ENCODE measurements around the gene ENTPD6. TPM values are rescaled to one million over a fixed set of nuclear protein-coding genes. Genes with fewer than 3 reads are reported as not detected.
A peak's percentile ranks its signal among the peaks of the same experiment; 100 is the strongest.
"Not testable (repeated sequence)": the region's sequence is repeated elsewhere in the genome, so short reads cannot be mapped to it uniquely, and the experiment has no call there.

Gene ENTPD6
- polyA plus RNA-seq (ENCODE audit: insufficient read depth in 1 of 5, insufficient read length in 5 of 5, low replicate concordance in 1 of 5), result 10 to 100 TPM; 41.5 to 57.3 (median 43.3) TPM
- long read RNA-seq, donor 1, partial matches to known transcripts, result 0 of 7 reads
- long read RNA-seq, donor 1, other reads (novel, unspliced or antisense), result 0 of 7 reads
- long read RNA-seq, donor 2, partial matches to known transcripts, result 0 of 1 reads
- long read RNA-seq, donor 2, other reads (novel, unspliced or antisense), result 0 of 1 reads
- long read RNA-seq, donor 3, partial matches to known transcripts, result 10 of 14 reads
- long read RNA-seq, donor 3, other reads (novel, unspliced or antisense), result 0 of 14 reads
- long read RNA-seq, donor 4, partial matches to known transcripts, result 0 of 2 reads
- long read RNA-seq, donor 4, other reads (novel, unspliced or antisense), result 0 of 2 reads
- long read RNA-seq, donor 5, partial matches to known transcripts, result 0 of 3 reads
- long read RNA-seq, donor 5, other reads (novel, unspliced or antisense), result 0 of 3 reads
- long read RNA-seq, donor 6, partial matches to known transcripts, result 0 of 8 reads
- long read RNA-seq, donor 6, other reads (novel, unspliced or antisense), result 0 of 8 reads
- long read RNA-seq, donor 7, partial matches to known transcripts, result 0 of 6 reads
- long read RNA-seq, donor 7, other reads (novel, unspliced or antisense), result 0 of 6 reads
- long read RNA-seq, donor 8, partial matches to known transcripts, result 0 of 2 reads
- long read RNA-seq, donor 8, other reads (novel, unspliced or antisense), result 0 of 2 reads

DNA sequence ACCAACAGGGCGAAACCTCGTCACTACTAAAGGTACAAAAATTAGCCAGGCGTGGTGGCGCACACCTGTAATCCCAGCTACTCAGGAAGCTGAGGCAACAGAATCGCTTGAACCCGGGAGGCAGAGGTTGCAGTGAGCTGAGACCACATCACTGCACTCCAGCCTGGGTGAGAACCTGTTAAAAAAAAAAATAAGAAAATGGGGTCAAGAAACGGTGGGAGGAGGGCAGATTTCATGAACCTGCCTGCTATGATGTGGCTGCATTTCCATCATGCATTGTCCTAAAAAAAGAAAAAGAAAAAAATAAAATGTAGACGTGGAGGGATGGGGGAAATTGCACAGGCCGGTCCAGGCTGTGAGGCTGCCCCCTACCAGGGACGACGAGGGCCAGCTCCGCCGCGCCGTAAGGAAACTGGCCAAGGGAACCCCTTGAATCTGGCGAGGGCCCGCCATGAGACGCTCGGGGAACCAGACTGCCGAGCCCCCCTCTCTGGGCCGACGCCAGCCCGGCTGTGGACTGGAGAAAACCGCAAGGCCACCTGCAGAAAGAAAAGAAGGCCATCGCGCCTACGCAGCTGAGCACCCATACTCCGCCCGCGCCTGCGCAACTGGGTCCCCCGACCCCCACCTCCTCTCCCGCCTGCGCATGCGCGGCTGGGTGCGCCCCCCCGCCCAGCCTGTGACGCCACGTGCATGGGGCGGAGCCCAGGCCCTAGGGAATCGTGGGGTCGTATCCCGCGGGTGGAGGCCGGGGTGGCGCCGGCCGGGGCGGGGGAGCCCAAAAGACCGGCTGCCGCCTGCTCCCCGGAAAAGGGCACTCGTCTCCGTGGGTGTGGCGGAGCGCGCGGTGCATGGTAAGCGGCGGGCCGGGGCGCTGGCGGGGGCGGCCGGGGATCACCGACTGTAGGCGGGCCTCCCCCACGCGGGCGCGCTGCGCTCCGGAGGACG, at the start of gene ENTPD6:
Gene ENTPD6 (plus strand): TSS at position 699 of the 948 bp plus-strand sequence. CDS start 10,825 bp downstream, outside the sequence.
- peak; percentile 91 to 92 for DNase-seq

DNA sequence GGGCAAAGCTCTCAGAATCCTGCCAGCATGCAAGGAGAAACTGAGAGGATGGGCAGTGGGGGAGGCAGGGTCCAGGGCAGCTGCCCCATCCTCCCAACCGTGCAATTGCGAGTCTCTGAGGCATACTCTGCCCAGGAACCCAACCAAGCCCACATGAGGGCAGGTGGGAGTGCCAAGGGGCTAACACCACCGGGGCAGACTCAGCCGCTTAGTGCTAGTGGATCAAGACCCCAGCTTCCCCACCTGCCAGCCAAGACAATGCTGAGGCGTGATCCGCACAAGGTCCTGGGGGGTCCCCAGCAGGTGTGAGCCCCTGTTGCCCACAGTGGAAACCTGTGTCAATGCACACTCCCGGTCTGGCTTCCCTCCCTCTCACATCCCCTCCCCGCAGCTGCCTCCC, 48.5 kb upstream of the ENTPD6 start:
- no peak for DNase-seq

DNA sequence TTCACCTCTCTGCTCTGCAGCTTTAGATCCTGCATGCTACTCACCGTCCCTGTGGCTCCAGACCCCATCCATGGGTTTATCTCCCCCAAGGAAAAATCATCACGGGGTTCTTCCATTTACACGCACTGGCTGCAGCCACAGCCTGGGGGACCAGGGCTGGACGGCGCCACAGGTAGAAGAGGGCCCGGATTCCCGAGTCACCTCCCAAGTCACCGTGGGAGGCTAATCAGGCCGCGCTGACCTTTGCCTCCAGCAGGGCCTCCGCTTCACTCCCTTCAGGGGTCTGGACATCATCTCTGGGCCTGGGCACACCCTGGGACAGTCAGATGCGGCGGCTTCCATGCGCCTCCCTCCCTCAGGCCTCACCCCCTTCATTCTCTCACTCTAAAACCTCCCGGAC, 47.8 kb upstream of the ENTPD6 start:
- DNase-seq, result no peak

DNA sequence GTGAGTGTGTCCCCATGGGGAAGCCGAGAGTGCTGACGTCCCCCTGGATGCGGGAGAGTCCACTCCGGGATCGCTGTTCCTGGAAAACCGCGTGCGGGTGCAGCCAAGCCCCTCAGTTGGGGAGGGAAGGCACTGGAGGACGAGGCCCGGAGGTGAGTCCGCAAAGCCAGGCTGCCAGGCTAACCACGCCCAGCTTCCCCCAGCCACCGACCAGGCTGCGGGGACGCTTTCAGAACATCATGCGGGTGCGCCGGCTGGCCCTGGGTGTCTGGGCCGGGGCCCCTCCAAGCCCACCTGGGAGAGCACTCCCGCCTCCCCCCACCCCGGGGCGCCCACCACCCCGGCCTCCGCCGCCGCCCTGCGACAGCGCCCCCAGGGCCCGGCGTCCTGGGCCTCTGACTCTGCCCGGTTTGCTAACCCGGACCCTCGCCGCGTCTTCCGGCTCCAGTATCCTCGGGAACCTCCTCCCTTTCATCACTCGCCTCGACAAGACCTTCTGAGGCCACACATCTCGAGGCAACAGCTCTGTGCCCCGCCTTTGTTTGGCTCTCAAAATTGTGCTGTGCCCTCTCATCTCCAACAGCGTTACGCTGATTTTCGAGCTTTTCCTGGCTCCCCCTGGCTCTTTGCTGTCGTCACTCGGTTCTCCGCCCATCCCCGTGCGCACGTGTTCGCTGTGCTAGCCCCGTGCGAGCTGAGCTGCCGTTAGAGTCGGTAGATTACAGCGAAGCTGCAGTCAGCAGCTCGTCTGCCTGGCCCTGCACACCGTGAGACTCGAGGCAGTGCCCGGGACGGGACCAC, 47.1 kb upstream of the ENTPD6 start:
- peak; percentile 30 to 44 for DNase-seq

DNA sequence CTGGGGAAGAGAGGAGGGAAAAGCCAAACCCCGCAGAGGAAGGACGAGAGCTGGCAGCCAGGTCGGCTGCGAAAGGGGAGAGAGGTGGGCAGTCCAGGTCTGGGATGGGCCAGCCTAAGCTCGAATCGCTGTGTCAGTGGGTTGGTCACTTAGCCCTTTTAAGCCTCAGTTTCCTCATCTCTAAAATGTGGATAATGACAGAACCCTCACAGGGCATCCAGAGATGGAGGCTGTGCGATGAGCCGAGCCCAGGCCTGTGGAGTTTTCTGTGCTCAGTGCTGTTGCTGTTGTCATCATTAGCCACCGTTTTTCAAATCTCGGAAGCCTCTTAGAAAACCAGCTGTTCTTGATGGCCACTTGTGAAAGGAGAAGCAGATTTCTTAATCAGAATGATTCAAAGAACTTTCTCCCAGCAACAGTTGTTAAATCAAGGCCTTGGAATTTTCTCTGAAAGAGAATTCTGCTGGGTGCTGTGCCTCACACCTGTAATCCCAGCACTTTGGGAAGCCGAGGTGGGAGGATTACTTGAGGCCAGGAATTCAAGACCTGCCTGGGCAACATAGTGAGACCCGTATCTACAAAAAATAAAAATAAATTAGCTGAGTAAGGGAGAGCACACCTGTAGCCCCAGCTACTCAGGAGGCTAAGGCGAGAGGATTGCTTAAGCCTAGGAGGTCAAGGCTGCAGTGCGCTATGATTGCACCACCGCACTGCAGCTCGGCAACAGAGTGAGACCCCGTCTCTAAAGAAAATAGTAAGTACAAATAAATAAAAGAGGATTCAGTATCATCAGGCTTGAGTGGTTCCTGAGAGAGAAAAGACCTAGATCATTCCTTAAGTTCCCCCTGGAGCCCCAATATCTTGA, 46.3 kb upstream of the ENTPD6 start:
- no peak for DNase-seq

DNA sequence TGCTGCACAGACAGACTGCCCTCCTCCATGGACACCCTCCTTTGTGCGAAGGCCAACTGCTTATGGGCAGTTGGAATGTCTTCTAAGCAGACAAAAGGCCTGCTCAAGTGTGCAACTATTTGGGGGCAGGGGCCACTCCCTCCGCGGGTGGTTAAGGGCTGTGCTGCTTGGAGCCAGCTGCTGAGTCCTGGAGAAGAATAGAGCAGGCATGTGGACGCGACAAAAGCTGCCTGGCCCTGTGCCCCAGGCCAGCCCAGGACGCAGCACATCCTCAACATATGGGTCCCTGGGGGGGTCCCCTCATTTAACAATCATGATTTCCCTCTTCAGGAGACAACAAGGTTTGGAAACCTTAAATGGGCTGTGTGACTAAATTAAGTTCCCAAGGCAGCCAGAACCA, 45.5 kb upstream of the ENTPD6 start:
- no peak for DNase-seq

DNA sequence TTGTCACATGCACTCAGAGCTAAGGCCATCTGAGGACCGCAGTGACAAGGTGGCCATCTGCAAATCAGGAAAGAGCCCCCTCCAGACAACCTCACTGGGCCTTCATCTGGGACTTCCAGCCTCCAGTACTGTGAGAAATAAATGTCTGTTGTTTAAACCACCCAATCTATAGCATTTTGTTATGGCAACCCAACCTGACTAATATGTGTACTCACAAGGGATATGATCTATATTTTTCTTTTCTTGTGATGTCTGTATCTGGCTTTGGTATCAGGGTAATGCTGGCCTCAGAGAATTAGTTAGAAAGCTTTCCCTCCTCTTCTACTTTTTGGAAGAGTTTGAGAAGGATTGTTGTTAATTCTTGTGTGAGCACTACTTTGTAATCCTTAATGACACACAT, 37.5 kb upstream of the ENTPD6 start:
- DNase-seq, result no peak

DNA sequence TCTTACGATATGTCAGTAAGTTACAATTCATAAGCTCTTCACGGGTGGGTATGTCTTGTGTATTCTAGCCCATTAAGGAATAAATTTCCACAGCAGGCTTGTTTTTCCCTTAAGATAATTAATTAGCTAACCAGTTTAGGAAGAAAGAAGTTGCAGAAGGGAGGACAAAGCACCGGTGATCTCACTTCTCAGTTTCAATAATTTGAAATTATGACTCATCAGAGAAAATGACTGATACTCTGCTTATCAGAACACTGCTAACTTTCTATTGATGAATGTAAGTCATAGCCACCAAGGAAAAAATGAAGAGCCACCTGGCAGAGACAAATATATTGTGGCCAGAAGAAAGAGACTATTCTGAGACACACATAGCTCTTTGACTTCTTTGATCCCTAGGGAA, 35.0 kb upstream of the ENTPD6 start:
- DNase-seq, result no peak

DNA sequence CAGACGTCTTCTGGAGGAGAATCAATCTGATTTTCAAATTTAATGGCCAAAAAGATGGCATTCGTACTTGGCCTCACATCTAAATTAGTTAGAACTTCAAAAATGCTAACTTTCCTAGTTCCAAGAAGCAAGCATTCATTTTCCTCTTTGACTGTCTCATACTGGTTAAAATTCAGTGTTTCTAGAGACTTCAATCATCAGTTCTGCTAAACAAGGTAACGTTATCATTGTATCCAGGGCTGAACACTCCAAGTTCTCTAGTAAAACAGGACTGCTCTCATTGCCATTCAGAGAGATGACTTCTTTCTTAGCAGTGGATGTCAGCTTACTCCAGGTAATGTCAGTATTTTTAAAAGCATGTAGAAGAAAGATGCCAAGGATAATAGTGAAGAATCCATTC, 34.6 kb upstream of the ENTPD6 start:
- DNase-seq, result no peak

DNA sequence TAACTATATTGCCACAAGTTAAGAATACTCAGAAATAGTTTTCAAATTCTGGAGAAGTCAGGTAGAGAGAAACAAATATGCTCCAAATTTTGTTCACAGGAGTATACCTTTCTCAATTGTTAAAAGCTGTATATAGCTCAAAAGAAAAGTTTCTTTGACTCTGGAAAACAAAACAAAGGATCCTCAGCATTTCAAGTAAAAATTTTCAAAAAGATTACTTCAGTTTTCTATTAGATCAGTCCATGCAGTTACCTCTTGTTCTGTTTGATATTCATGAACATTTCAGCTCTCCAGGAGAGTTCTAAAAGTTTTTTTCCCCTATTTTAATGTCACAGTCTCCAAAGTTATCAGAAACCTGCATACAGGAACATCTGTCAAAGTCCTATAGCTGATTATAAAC, 30.4 kb upstream of the ENTPD6 start:
- DNase-seq, result no peak

DNA sequence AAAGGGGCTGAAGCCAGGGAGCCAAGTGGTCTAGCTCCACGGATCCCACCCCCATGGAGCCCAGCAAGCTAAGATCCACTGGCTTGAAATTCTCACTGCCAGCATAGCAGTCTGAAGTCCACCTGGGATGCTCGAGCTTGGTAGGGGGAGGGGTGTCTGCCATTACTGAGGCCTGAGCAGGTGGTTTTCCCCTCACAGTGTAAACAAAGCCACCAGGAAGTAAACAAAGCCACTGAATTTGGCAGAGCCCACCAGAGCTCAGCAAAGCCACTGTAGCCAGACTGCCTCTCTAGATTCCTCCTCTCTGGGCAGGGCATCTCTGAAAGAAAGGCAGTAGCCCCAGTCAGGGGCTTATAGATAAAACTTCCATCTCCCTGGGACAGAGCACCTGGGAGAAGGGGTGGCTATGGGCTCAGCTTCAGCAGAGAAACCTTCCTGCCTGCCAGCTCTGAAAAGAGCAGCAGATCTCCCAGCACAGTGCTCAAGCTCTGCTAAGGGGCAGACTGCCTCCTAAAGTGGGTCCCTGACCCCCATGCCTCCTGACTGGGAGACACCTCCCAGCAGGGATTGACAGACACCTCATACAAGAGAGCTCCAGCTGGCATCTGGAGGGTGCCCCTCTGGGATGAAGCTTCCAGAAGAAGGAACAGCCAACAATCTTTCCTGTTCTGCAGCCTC, 29.3 kb upstream of the ENTPD6 start:
- DNase-seq, result not testable (repeated sequence)

DNA sequence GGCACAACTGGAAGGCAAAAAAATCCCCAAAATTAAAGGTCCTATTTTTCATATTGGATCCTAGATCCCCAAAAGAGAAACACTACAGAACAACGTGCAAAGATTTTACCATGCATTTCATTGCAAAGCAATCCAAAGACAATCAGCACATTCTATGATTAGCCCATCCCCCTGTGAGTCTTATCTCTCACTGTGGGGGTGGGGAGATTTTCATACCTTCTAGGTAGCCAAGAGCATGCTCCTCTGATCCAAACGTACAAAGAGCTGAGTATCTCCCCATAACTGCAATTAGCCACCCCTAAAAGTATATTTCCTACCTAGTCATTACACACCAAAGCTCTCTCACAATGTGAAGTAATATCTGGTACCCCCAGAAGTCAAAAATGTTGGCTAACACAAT, 22.2 kb upstream of the ENTPD6 start:
- no peak for DNase-seq

DNA sequence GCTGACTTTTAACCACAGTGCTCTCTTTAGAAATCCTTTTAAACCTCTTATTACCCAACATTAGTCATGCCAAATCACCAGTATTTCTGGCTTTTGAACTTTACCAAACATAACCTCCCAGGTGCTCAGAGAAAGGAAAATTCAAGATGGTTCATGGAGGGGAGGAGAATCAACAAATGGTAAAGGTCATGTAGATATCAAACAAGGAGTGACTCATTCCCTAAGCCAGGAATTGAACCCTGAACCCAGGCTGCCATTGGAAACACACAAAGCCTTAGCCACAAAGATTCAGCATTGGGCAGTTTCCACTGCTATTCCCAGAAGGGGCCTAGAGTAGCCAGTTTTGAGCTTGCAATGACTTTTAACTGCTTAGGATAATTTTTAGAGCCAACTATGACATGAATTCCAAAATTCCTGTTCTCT, 21.6 kb upstream of the ENTPD6 start:
- DNase-seq, result no peak

DNA sequence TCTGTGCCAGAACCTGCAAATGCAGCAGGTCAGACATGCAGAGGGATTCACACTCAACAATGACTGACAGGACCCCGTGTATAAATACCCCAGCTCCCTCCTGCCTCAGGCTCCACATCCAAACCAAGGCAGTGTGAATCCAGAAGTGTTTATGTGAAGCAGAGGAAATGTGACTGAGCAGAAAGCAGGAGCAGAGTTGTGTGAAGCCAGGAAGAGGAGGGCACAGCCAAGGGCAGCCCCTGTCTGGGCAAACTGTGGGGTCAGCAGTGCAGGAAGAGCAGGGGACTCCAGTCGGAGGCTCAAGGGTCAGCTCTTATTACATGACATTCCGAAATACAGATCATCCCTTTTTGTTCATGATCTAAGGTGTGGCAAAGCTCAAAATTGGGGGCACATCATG, 19.3 kb upstream of the ENTPD6 start:
- DNase-seq, result no peak

DNA sequence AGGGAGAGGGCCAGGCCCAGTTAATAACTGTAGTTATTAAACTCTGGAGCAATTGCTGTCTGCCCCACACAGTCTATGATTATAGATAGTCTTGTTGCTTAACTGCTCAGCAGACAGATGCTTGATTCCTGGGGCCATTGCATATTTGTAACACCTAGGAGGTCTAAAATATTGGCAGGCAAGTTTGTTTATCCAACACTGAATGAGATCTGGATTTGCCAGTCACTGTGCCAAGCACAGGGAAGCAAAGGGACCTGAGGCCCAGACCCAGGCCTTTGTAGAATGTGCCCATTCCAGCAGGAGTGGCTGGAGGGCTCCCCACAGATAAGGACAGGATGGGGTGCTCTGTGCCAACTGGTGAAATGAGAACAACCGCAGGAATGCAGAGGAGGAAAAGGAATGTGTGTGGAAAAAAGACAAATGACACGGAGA, 17.6 kb upstream of the ENTPD6 start:
- no peak for DNase-seq

DNA sequence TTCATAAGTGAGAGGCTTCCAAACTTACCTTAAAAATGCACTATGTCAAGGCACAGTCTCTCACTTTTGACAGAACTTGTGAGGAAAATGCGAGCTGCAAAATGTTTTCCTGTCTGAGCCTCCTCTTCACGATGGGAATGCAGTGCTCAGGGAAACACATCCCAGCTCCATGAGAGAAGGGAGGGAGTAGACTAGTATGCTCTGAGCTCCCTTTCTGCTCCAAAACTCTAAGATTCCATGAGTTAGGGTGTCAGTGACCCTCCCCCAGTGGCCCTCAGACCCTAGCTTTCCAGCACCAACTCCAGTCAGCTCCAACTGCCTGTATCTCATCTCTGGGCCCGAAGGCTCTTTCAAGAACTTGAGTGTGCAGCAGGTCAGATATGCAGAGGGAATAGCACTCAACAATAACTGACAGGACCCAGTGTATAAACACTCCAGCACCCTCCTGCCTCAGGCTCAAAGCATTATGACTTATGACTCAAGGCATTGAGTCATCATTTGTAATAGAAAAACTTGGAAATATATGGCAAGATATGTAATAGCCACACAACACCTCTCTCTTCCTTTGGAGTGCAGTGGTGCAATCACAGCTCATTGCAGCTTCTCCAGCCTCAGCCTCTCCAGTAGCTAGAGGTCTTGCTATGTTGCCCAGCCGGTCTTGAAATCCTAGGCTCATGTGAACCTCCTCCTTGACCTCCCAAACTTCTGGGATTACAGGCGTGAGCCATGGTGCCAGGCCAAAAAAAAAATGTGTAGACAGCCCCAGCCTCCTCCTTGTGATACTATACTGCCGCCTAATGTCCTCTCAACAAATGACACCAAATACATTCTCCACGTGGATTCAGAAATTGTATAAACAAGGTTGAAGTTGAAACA, 16.7 kb upstream of the ENTPD6 start:
- no peak for DNase-seq

DNA sequence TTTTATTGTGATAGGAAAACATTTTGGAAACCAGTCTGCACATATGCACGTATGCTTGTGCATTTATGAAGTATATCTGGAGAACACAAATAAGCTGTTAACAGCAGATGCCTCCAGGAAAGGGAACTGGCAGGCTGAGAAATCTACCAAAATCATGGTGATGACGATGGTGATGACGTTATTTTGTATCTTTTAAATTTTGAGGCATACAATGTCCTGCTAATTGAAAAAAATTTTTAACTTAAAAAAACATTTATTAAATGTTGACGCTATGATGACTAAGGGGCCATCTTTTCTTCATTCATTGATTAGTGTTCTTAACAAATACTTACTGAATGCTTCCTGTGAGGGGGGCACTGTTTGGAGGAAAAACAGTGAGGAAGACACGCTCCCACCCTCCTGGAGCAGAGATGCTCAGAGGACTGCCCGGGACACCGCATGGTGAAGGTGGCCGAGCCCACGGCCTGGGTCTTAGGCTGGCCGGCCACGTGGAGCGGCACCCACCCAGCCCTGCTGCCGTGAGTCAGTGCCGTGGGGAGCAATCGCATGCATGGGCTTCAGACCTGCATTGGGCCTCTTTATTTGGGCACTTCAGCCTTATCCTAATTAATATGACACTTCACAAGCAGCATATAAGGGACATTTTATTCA, 15.9 kb upstream of the ENTPD6 start:
- DNase-seq, result no peak

DNA sequence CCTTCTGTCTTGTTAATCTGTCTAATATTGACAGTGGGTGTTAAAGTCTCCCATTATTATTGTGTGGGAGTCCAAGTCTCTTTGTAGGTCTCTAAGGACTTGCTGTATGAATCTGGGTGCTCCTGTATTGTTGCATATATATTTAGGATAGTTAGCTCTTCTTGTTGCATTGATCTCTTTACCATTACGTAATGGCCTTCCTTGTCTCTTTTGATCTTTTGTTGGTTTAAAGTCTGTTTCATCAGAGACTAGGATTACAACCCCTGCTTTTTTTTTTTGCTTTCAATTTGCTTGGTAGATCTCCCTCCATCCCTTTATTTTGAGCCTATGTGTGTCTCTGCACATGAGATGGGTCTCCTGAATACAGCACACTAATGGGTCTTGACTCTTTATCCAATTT, 11.1 kb upstream of the ENTPD6 start:
- not testable (repeated sequence) for DNase-seq

Data from right lung (tissue), 10 donors.